IMR-90 (cell line): ENCODE data around the gene ATG9B. TPM values are rescaled to one million over a fixed set of nuclear protein-coding genes. Genes with fewer than 3 reads are reported as not detected.

ENCODE experiments used
- ATAC-seq: fragments of 200-7000 bp; cut with Tn5 transposase; 2 replicates; pipeline ENCODE4 v1.9.1; 2020; ENCODE audit warnings: low read depth, mild to moderate bottlenecking, moderate library complexity
- Bru-seq: library from RNA; stranded (reverse); fragments of 400-500 nt; gene quantifications from one replicate; lab custom pipeline; 2021; lab: Mats Ljungman, UMichigan
- BruChase-seq, 2 experiments: library from RNA; stranded (reverse); fragments of 400-500 nt; gene quantifications; one replicate each; lab custom pipeline; 2021; lab: Mats Ljungman, UMichigan
- BruUV-seq: library from RNA; stranded (reverse); fragments of 400-500 nt; replicated peaks from 2 replicates; lab custom pipeline; 2021; lab: Mats Ljungman, UMichigan
- CTCF ChIA-PET: fragments of 300-600 bp; formaldehyde crosslinking; extraction: SDS; loops from one replicate; lab custom pipeline; 2021; ENCODE audit warnings: antibody characterized with exemption; lab: Yijun Ruan, JAX
- POLR2A ChIA-PET: fragments of 300-600 bp; sonication (Branson Sonifier 250); formaldehyde crosslinking; loops from one replicate; lab custom pipeline; 2022; ENCODE audit warnings: antibody characterized with exemption; ENCODE audit not compliant: unreplicated experiment; lab: Charles Lee
- DNase-seq: peaks from one replicate; pipeline ENCODE4 v3.0.0; 2013
- H2AFZ ChIP-seq: replicated peaks from 2 replicates; pipeline ENCODE3; 2013; ENCODE audit warnings: low read length, mild to moderate bottlenecking; ENCODE audit not compliant: poor library complexity
- H2AK5ac ChIP-seq: 2 replicates; pipeline ENCODE4 v1.6.1; 2013; ENCODE audit warnings: low read depth, low read length, inconsistent platforms
- H2AK9ac ChIP-seq: replicated peaks from 2 replicates; pipeline ENCODE3; 2013; ENCODE audit warnings: mild to moderate bottlenecking, low read depth, low read length, moderate library complexity; ENCODE audit not compliant: poor library complexity
- H2BK120ac ChIP-seq: 2 replicates; pipeline ENCODE4 v1.6.1; 2013; ENCODE audit warnings: low read depth, low read length, inconsistent platforms
- H2BK15ac ChIP-seq: 3 replicates; pipeline ENCODE4 v1.6.1; 2013; ENCODE audit warnings: low read depth, low read length, inconsistent platforms
- H2BK20ac ChIP-seq: 2 replicates; pipeline ENCODE4 v1.6.1; 2013; ENCODE audit warnings: low read depth, mild to moderate bottlenecking, inconsistent platforms, low read length, moderate library complexity
- H2BK5ac ChIP-seq: 2 replicates; pipeline ENCODE4 v1.6.1; 2013; ENCODE audit warnings: mild to moderate bottlenecking, low read depth, low read length, inconsistent platforms; ENCODE audit not compliant: poor library complexity, severe bottlenecking
- H3K14ac ChIP-seq: replicated peaks from 2 replicates; pipeline ENCODE4 v1.6.1; 2013; ENCODE audit warnings: low read depth, low read length, inconsistent platforms
- H3K18ac ChIP-seq: 2 replicates; pipeline ENCODE4 v1.6.1; 2013; ENCODE audit warnings: low read depth, low read length, control low read depth
- H3K23ac ChIP-seq: 2 replicates; pipeline ENCODE4 v1.6.1; 2013; ENCODE audit warnings: low read depth, low read length, inconsistent platforms
- H3K27ac ChIP-seq: 2 replicates; pipeline ENCODE4 v1.5.1; 2013; ENCODE audit warnings: mild to moderate bottlenecking, control low read depth, low read length; ENCODE audit not compliant: insufficient read depth
- H3K27me3 ChIP-seq: 2 replicates; pipeline ENCODE4 v1.6.1; 2013; ENCODE audit warnings: low read length; ENCODE audit not compliant: control insufficient read depth, insufficient read depth
- H3K36me3 ChIP-seq: 2 replicates; pipeline ENCODE4 v1.6.1; 2013; ENCODE audit warnings: low read length, mixed read lengths; ENCODE audit not compliant: control insufficient read depth, insufficient read depth
- H3K4ac ChIP-seq: 2 replicates; pipeline ENCODE4 v1.6.1; 2013; ENCODE audit warnings: low read depth, low read length, inconsistent platforms
- H3K4me1 ChIP-seq: 2 replicates; pipeline ENCODE4 v1.6.1; 2013; ENCODE audit warnings: low read length, mixed read lengths; ENCODE audit not compliant: control insufficient read depth, insufficient read depth
- H3K4me2 ChIP-seq: 2 replicates; pipeline ENCODE4 v1.6.1; 2013; ENCODE audit warnings: low read depth, mild to moderate bottlenecking, control low read depth, low read length, moderate library complexity
- H3K4me3 ChIP-seq: 2 replicates; pipeline ENCODE4 v1.5.1; 2013; ENCODE audit warnings: low read depth, mild to moderate bottlenecking, control low read depth, low read length, moderate library complexity; ENCODE audit not compliant: insufficient read depth
- H3K56ac ChIP-seq: 2 replicates; pipeline ENCODE4 v1.6.1; 2013; ENCODE audit warnings: low read length, inconsistent platforms; ENCODE audit not compliant: insufficient read depth; ENCODE audit errors: extremely low read depth
- H3K79me1 ChIP-seq, 2 experiments: 2 replicates each; pipeline ENCODE4 v1.6.1; 2013; ENCODE audit warnings: low read length in 2 of 2, inconsistent platforms in 1 of 2, low read depth in 1 of 2
- H3K9ac ChIP-seq: 2 replicates; pipeline ENCODE4 v1.6.1; 2013; ENCODE audit warnings: low read depth, low read length, control low read depth
- H3K9me1 ChIP-seq: 2 replicates; pipeline ENCODE4 v1.6.1; 2013; ENCODE audit warnings: low read length, inconsistent platforms; ENCODE audit not compliant: insufficient read depth
- H3K9me3 ChIP-seq: 2 replicates; pipeline ENCODE4 v1.6.1; 2013; ENCODE audit warnings: low read length; ENCODE audit not compliant: control insufficient read depth, insufficient read depth
- H4K20me1 ChIP-seq: 2 replicates; pipeline ENCODE4 v1.6.1; 2013; ENCODE audit warnings: low read length, inconsistent platforms; ENCODE audit not compliant: insufficient read depth
- H4K5ac ChIP-seq: 2 replicates; pipeline ENCODE4 v1.6.1; 2013; ENCODE audit warnings: mild to moderate bottlenecking, low read depth, low read length, control low read depth
- H4K8ac ChIP-seq, 2 experiments: 2 replicates each; pipeline ENCODE4 v1.6.1; 2013; ENCODE audit warnings: low read depth in 2 of 2, low read length in 2 of 2, control low read depth in 1 of 2, inconsistent platforms in 1 of 2
- H4K91ac ChIP-seq: 2 replicates; pipeline ENCODE4 v1.6.1; 2013; ENCODE audit warnings: low read depth, low read length, inconsistent platforms; ENCODE audit not compliant: insufficient read depth
- CHD1 ChIP-seq: IDR thresholded peaks from 2 replicates; pipeline ENCODE4 v1.6.1; 2012; ENCODE audit warnings: low read depth, low read length, improper control_type of control experiment
- WGBS, 2 experiments: methylation state at CpG; one replicate each; pipeline versions ENCODE4 v1.1.5 to v1.1.7; 2013; ENCODE audit warnings: missing lambda C conversion rate in 2 of 2; ENCODE audit not compliant: insufficient read length in 1 of 2; ENCODE audit errors: extremely low coverage in 2 of 2; 5-methylcytosine and 5-hydroxymethylcytosine counted together
- dilution Hi-C: fragments of 300-500 bp; cut with HindIII; formaldehyde crosslinking; loops from one replicate; pipeline ENCODE4 v1.14.3; 2018; ENCODE audit warnings: low sequenced_read_pairs; ENCODE audit not compliant: unreplicated experiment
- in situ Hi-C: fragments of 300-500 bp; cut with MboI; formaldehyde crosslinking; loops from 3 replicates; pipeline ENCODE4 v1.14.3; 2019; ENCODE audit warnings: low sequenced_read_pairs, inconsistent platforms, mixed read lengths
- intact Hi-C: fragments of 100-400 bp; cut with micrococcal nuclease; formaldehyde crosslinking; loops from 2 replicates; pipeline ENCODE4 v1.10.0; 2022
- long read RNA-seq: library from polyadenylated mRNA; unstranded; transcript quantifications from one replicate; pipeline ENCODE4 v2.0.0, GENCODE V29; 2021; ENCODE audit not compliant: unreplicated experiment
- polyA plus RNA-seq, 3 experiments: library from polyadenylated mRNA; depleted of rRNA; stranded (reverse); fragments of >200 nt; gene quantifications; 2 replicates each; pipeline ENCODE4 v1.2.3, GENCODE V29; 2012; ENCODE audit warnings: low replicate concordance in 1 of 3
- total RNA-seq: library from RNA; depleted of rRNA; stranded (reverse); fragments of >200 nt; gene quantifications from 2 replicates; pipeline ENCODE4 v1.2.3, GENCODE V29; 2012; rRNA removed

The ATG9B gene, protein sequence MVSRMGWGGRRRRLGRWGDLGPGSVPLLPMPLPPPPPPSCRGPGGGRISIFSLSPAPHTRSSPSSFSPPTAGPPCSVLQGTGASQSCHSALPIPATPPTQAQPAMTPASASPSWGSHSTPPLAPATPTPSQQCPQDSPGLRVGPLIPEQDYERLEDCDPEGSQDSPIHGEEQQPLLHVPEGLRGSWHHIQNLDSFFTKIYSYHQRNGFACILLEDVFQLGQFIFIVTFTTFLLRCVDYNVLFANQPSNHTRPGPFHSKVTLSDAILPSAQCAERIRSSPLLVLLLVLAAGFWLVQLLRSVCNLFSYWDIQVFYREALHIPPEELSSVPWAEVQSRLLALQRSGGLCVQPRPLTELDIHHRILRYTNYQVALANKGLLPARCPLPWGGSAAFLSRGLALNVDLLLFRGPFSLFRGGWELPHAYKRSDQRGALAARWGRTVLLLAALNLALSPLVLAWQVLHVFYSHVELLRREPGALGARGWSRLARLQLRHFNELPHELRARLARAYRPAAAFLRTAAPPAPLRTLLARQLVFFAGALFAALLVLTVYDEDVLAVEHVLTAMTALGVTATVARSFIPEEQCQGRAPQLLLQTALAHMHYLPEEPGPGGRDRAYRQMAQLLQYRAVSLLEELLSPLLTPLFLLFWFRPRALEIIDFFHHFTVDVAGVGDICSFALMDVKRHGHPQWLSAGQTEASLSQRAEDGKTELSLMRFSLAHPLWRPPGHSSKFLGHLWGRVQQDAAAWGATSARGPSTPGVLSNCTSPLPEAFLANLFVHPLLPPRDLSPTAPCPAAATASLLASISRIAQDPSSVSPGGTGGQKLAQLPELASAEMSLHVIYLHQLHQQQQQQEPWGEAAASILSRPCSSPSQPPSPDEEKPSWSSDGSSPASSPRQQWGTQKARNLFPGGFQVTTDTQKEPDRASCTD
- total RNA-seq (0.18 TPM in 1 of 2 replicates, not detected in the other), polyA plus RNA-seq (2012; rRNA removed) (0.91 and 1.1 TPM in 2 replicates), Bru-seq, nascent RNA (not detected), BruChase-seq, experiment 1, labeled RNA remaining after a 6-hour chase (percentile 6 among the genes with signal in this experiment), BruChase-seq, experiment 2, labeled RNA remaining after a 2-hour chase (percentile 15 among the genes with signal in this experiment)
- 0.22 and 0.49 TPM in 2 replicates for polyA plus RNA-seq (2012; cell fraction: cytosol; rRNA removed)
- polyA plus RNA-seq (2012; cell fraction: nucleus; rRNA removed; ENCODE audit: low replicate concordance): 3.2 and 5.6 TPM in 2 replicates
- long read RNA-seq: 0 reads

DNA sequence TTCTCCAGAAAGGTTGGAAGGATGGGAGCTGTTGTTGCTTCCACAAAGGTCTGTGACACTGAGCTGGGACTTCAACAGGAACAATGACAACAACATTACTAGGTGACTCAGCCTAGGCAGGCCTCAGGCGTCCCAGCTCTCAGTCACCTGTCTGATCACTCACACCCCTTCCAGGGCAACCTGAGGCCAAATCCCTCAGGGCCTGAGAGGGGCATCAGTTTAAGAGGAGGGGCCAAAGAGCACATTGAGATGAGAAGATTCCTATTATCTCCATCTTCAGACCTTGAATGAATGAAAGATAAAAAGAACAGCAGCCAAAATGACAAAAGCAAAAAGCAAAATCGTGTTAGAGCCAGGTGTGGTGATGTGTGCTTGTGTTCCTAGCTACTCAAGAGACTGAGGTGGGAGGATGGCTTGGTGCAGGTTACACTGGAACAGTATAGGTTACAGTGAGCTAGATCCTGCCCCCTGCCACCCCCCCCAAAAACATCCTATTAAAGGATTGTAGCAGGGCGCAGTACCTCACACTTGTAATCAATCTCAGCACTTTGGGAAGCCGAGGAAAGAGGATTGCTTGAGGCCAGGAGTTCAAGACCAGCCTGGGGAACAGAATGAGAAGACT is at the start of gene ATG9B:
Gene ATG9B, minus strand, starts transcription at position 60 of the 622 bp plus-strand sequence. CDS start 71 bp downstream, outside the sequence.
- BruUV-seq: no TSS peak
- H2BK5ac ChIP-seq: no peak within 1 kb of the TSS
- H3K4me3 ChIP-seq: no peak within 1 kb of the TSS
- H4K91ac ChIP-seq: no peak within 1 kb of the TSS
- H2AFZ ChIP-seq: no peak within 1 kb of the TSS
- no peak within 1 kb of the TSS for H2BK20ac ChIP-seq
- no peak within 1 kb of the TSS for H2AK5ac ChIP-seq
- no peak within 1 kb of the TSS for H3K4me2 ChIP-seq
- peaks cover 6 to 9% of the 10 kb centered on the region in 2 experiments; a peak in 3 of 4 replicates for H3K79me1 ChIP-seq
- H3K23ac ChIP-seq: no peak within 1 kb of the TSS
- H3K9me1 ChIP-seq: no peaks in the 10 kb centered on the region
- TF ChIP-seq CHD1: no peak
- H2BK120ac ChIP-seq: no peak within 1 kb of the TSS
- H3K36me3 ChIP-seq: no peaks in the 10 kb centered on the region
- H3K27ac ChIP-seq: no peak within 1 kb of the TSS
- H3K14ac ChIP-seq: no peak within 1 kb of the TSS
- H3K4ac ChIP-seq: no peak within 1 kb of the TSS
- no peak within 1 kb of the TSS for H4K5ac ChIP-seq
- CTCF ChIA-PET: no interaction called here
- H3K4me1 ChIP-seq: no peaks in the 10 kb centered on the region
- POLR2A ChIA-PET: no interaction called here
- no peak within 1 kb of the TSS for H3K56ac ChIP-seq
- H3K18ac ChIP-seq: no peak within 1 kb of the TSS
- ATAC-seq (no peak), DNase-seq (no peak)
- H4K20me1 ChIP-seq: no peaks in the 10 kb centered on the region
- H2BK15ac ChIP-seq: no peak within 1 kb of the TSS
- no CpG with 5 or more reads among the region's 4 CpGs for WGBS, 2 experiments
- no peaks in the 10 kb centered on the region for H3K9me3 ChIP-seq
- H2AK9ac ChIP-seq: no peak within 1 kb of the TSS
- in situ Hi-C loops: loop anchor here (5.0 kb wide), 1 partner anchor 88 kb away; no protein-coding TSS in a partner anchor
- peaks cover 32% of the 10 kb centered on the region for H3K27me3 ChIP-seq
- dilution Hi-C loops: no loop called here
- intact Hi-C loops: no loop called here
- no peak within 1 kb of the TSS for H4K8ac ChIP-seq
- H3K9ac ChIP-seq: no peak within 1 kb of the TSS
